GM21825 (cell line): ENCODE data around the gene POTEB3.
"Not testable (repeated sequence)": the region's sequence is repeated elsewhere in the genome, so short reads cannot be mapped to it uniquely, and the experiment has no call there.

Experiments
- ATAC-seq: cut with Tn5 transposase; IDR thresholded peaks from one replicate; pipeline ENCODE4 v1.9.1; 2021; ENCODE audit warnings: mild to moderate bottlenecking, moderate library complexity; ENCODE audit not compliant: unreplicated experiment

Gene POTEB3

DNA sequence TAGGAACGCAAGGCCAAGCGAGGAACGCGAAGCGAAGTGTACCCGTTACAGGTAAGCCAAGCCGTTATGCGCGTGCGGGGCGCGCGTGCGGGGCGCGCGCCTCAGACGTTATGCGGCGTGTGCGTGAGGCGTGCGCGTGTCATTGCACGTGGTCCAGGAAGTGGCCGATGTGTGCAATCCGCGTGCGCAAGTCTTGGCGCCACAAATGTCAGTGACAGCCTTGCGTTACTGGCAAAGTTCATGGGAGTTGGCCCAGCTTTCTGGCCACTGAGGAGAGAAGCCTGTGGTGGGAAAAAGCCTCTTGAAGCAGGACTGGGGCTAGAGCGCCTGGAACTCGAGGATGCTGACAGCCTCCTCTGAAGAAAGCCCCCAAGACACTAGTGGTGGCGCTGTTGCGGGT, at the start of gene POTEB3:
TSS of gene POTEB3 (minus strand) at position 101 of the 400 bp plus-strand sequence. CDS start 488 bp downstream, outside the sequence.
- ATAC-seq, result not testable (repeated sequence)

- not testable (repeated sequence) for ATAC-seq
These were observed 13.4 kb upstream of the POTEB3 start for GRCh38 chr15:21453683-21454082.

DNA sequence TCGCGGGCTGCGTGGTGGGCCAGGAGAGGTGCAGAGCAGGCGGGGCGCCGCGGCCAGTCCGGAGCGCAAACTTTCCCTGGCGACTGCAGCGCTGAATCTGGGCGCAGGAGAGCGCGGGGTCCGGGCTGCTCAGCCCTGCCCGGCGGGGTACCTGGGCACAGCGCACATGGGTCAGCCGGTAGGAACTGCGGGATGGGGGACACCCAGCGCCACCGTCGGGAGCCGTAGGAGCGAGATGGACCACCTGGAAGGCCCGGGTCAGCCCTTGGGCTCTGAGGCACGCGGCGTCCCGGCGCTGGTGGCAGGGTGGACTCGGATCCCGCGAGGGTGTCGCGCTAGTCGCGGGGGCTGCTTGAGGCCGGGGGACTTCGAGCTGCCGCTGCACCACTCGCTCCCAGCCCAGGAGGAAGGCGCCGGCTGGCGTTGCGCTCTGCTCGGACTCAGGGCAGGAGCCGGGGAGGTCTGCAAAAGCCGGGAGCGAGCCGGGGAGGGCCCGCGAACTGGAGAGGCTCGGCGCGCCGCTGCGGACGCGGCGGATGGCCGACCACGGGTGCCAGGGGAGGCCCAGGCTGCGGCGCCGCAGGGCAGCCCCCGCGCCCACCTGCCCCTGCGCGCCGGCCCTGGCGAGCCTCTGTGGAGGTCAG, 11.7 kb upstream of the POTEB3 start:
- ATAC-seq, result not testable (repeated sequence)

- not testable (repeated sequence) for ATAC-seq
These were observed 11.2 kb upstream of the POTEB3 start for GRCh38 chr15:21451487-21451886.

GRCh38 chr15:21407366-21407765, 32.9 kb downstream of the POTEB3 start:
- not testable (repeated sequence) for ATAC-seq

GRCh38 chr15:21401531-21401930, 38.8 kb downstream of the POTEB3 start:
- not testable (repeated sequence) for ATAC-seq

GRCh38 chr15:21399111-21399510, 41.2 kb downstream of the POTEB3 start:
- not testable (repeated sequence) for ATAC-seq

- ATAC-seq, result not testable (repeated sequence)
These were observed 41.8 kb downstream of the POTEB3 start for GRCh38 chr15:21398511-21398910.

DNA sequence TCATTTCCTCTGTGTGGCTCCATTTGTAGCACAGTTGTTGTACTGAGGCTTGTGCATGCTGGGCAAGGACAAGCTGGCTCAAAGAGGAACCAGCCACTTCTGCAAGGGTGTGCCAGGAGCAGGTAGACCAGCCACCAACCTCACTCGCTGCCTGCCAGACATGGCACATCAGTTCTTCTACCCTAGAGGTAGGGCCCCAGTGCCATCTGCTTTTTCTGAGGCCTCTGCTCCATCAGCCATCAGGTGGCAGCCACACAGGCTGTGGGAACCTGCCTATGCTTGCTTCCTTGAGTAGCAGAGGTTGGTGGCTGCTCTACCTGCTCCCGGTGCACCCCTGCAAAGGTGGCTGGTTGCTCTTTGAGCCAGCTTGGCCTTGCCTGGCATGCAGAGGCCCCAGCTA, 42.6 kb downstream of the POTEB3 start:
- ATAC-seq, result not testable (repeated sequence)

DNA sequence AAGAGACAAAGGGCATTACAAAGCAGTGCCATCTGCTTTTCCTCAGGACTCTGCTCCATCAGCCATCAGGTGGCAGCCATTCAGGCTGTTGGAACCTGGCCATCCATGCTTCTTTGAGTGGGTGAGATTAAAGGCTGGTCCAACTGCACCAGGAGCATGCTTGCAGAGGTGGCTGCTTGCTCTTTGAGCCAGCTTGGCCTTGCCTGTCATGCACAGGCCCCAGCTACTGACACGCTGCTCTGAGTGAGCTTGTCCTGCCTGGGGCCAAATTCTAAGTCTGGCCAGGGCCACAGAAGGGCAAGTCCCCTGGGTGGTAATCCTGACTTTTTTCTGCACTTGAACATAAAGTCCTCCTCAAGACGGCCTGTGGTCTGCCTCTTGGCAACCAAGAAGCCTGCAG, 43.1 kb downstream of the POTEB3 start:
- ATAC-seq, result not testable (repeated sequence)

- not testable (repeated sequence) for ATAC-seq
These were observed 54.3 kb downstream of the POTEB3 start for GRCh38 chr15:21385961-21386360.

- ATAC-seq, result not testable (repeated sequence)
These were observed 56.3 kb downstream of the POTEB3 start for GRCh38 chr15:21383866-21384485.

- not testable (repeated sequence) for ATAC-seq
These were observed 66.6 kb downstream of the POTEB3 start for GRCh38 chr15:21373682-21374081.

- ATAC-seq, result not testable (repeated sequence)
These were observed 71.1 kb downstream of the POTEB3 start for GRCh38 chr15:21369177-21369576.

DNA sequence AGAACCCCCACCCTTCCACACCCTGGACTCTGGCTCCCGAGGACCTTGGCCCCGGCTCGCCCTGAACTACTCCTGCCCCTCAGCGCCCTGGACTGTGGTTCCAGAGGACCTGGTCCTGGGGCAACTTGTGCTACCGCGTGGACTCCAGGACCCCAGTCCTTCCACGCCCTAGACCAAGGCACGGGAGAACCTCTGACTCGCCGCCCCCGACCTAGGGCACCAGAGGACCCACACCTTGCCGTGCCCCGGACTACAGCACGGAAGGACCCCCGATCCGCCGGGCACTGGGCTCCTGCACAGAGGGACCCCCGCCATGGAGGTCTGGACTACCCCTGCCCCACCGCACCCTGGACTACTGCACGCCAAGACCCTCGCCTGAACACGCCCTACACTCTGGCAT, 71.7 kb downstream of the POTEB3 start:
- not testable (repeated sequence) for ATAC-seq
